ENCODE data around the gene CCL14.

The CCL14 gene

DNA sequence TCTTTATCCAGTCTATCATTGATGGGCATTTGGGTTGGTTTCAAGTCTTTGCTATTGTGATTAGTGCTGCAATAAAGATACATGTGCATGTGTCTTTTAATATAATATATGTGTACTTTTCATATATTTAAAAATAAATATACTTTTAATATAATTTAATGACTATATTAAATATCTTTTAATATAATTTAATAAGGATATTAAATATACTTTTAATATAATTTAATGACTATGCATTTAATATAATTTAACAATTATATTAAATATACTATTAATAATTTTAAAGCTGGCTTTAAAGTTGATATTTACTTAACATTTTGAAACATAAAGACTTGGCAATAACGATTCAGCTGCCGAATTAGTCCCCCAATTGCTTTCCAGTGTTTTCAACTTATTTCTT, 30.0 kb upstream of the CCL14 start:
- TF ChIP-seq, protein P1, sequence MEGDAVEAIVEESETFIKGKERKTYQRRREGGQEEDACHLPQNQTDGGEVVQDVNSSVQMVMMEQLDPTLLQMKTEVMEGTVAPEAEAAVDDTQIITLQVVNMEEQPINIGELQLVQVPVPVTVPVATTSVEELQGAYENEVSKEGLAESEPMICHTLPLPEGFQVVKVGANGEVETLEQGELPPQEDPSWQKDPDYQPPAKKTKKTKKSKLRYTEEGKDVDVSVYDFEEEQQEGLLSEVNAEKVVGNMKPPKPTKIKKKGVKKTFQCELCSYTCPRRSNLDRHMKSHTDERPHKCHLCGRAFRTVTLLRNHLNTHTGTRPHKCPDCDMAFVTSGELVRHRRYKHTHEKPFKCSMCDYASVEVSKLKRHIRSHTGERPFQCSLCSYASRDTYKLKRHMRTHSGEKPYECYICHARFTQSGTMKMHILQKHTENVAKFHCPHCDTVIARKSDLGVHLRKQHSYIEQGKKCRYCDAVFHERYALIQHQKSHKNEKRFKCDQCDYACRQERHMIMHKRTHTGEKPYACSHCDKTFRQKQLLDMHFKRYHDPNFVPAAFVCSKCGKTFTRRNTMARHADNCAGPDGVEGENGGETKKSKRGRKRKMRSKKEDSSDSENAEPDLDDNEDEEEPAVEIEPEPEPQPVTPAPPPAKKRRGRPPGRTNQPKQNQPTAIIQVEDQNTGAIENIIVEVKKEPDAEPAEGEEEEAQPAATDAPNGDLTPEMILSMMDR (IDR thresholded peaks at IDR 0.05), result no peak

DNA sequence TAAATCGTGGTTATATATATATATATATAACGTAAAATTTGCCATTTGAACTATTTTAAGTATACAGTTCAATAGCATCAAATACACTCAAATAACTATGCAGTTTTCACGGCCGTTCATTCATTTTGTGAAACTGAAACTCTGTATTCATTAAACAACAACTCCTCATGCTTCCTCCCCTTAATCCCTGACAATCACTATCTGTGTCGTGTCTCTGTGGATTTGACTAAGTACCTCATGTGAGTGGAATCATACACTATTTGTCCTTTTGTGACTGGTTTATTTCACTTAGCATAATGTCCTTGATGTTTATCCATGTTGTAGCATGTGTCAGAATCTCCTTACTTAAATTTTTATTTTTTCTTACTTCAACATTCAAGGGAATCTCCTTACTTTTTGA, 28.4 kb upstream of the CCL14 start:
- TF ChIP-seq, protein P1 (IDR thresholded peaks at IDR 0.05), result no peak

DNA sequence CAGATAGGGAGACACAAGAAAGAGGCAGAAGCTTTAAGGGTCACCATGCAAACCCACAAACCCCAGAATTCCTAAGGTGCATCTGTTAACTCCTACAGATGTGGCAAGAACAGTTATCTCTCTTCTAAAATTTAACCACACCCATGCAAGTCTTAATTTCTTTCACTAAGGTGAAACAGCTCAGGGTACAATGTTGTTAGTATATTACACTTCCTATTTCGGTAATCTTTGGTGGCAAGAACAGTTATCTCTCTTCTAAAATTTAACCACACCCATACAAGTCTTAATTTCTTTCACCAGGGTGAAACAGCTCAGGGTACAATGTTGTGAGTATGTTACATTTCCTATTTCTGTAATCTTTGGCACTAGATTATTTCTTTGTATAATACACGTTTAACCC, 24.7 kb upstream of the CCL14 start:
- TF ChIP-seq, protein P1 (IDR thresholded peaks at IDR 0.05), result no peak

DNA sequence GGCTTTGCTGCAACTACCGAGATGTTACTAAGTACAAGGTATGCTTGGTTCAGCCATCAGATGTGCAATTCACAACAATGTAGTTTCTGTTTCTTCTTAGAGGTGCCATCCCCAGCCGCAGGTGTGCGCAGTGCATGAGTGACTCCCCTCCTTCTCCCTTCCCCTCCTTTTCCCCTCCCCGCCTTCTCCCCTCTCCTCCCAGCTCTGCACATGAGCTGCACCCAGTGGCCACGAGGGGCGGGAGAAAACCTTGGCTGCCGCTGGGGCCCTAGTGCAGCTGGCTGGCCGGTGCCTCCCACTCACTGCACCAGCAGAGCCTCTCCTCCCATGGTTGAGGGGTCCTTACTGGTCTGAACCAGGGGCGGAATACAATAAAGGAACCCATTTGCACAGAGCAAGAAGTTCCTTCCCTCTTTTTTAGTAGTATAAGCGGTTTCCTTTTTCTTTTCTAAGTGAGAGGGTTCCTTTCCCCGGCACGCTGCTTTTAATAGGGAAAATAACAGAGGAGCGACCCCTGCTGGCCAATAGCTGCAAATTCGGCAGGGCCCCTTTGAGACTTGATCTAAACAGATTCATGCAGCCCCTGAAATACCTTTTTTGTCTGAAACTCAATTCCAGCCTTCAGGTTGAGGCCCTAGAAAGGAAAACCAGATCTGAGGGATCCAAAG, 22.6 kb upstream of the CCL14 start:
- TF ChIP-seq, protein P1 (IDR thresholded peaks at IDR 0.05), result peak; percentile 56

DNA sequence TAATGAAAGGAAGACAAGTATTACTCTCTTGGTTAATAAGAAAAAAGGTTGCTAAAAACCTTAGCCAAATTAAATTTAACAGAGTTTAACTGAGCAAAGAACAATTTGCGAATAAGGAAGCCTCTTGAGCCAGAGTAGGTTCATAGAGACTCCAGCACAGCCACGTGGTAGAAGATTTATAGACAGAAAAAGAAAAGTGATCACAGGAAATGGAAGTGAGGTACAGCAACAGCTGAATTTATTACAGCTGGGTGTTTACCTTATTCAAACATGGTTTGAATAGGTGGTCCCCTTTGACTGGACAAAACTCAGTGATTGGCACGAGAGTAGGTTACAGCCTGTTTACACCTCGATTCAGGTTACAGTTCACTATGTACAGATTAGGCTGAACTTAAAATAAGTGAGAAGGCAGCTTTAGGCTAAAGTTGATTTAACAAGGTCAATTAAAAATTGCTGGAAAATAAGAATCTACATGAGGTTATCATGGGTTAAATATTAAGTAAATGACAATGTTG, 18.1 kb upstream of the CCL14 start:
- TF ChIP-seq, protein P1 (IDR thresholded peaks at IDR 0.05), result no peak

DNA sequence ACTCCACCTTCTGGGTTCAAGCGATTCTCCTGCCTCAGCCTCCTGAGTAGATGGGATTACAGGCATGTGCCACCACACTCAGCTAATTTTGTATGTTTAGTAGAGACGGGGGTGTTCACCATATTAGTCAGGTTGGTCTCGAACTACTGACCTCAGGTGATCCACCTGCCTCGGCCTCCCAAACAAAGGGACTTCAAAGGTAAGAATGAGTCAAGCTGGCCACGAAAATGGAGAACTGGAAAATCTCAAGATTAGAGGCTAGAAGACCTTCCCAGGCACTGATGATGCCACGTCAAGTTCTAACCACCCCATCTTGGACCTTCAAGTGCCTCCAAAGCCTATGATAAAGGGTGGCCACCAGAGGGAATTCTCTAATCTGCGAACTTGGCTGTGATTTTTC, 16.1 kb upstream of the CCL14 start:
- TF ChIP-seq, protein P1 (IDR thresholded peaks at IDR 0.05), result no peak

DNA sequence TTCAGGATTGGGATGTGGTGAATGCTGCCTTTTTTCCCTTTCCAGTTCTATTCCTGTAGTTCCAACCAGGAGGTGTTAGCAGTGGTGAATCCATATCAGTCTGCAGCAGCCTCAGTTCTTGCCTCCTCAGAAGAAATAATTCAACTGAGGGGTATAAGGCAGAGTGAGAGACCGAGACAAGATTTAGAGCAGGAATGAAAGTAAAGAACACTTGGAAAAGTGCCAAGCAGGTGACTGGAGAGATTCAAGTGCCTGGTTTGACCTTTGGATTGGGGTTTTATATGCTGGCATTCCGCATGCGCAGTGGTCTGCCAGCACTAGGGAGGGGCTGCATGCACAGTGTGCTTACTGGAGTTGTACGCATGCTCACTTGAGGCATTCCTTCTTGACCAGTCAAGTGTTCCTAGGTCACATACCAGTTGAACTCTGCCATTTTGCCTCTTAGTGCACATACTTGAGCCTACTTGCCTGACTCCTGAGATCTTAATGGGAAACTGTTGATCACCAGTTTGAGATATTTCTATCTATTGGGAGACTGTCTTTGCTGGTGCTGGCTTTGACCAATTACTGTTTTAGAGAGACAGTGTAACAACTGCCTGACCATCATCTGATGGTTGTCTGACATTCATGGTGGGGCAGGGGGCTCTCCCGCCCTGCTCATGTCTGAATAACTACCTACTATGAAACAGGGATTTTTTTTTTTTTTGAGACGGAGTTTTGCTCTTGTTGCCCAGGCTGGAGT, 15.5 kb upstream of the CCL14 start:
- TF ChIP-seq, protein P1 (IDR thresholded peaks at IDR 0.05), result no peak
